GM12874 (cell line): ENCODE measurements around the gene FAM81A.

Experiments used
- CTCF ChIP-seq: IDR thresholded peaks from 2 replicates; pipeline ENCODE4 v1.5.1; 2011; ENCODE audit warnings: low read depth, mild to moderate bottlenecking, control low read depth, low read length, moderate library complexity; ENCODE audit not compliant: insufficient read depth

The FAM81A gene

GRCh38 chr15:59413577-59413976, 24.4 kb upstream of the FAM81A start:
- TF ChIP-seq CTCF: no peak

DNA sequence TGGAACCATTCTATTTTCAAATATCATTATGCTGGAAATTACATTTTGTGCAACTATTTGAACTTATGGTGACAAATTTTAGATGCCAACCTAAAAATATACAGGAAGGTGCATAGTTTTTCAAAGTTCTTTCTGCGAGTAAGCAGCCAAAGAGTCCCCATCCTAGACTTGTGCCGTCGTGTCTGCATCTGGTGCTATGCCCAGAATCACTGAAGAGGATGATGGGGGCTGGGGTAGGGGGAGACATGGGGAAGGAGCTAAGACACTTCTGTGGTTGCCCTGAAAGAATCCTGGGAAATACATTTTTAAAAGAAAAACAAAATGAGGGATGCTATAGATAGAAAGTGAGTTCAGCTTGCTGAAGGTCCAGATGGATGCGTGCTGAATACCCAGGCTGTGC, 21.2 kb upstream of the FAM81A start:
- TF ChIP-seq CTCF: no peak

DNA sequence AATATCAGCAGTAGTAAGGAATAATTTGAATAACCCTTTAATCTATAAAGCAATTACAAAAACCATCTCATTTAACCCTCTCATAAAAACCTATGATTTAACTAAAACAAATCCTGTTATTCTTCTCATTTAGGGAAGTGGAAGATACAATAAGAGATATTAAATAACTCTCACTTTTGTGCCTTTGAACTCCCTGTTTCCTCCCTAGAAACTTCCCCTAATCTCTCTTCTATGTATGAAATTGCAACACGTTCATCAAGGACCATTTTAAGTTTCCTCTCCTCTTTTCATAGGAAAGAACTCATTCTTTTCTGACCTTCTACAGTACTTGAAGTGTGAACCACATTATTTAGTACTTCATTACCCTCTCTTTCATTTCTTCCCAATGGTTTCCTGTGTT, 18.8 kb upstream of the FAM81A start:
- TF ChIP-seq CTCF: no peak

- no peak for TF ChIP-seq CTCF
These were observed 17.9 kb upstream of the FAM81A start for GRCh38 chr15:59420108-59420507.

DNA sequence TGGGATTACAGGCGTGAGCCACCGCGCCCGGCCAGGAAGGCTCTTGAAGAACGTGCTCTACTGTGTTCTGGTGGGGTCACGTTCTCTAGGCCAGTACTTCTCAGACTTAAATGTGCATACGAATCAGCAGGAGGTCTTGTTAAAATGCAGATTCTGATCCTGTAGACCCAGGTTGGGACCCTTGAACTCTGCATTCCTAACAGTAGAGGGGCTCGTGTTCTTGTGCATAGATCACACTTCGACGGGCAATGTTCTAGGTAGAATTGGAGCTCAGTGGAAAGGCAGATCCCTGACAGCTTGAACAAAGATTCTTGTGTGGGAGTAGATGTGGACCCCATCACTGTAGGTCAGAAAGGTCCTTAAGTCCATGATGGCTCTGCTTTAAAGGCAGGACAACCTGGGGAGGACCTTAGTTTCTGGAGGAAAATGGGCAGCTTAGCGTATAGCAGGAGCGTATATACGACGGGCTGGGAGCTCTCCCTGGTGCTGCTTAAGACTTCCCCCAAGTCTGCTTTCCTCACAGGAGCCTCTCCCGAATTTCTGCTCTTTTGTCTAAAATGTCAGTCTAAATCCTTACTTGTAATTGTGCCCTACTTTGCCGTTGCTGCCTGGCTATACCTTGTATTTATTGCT, 16.9 kb upstream of the FAM81A start:
- no peak for TF ChIP-seq CTCF

GRCh38 chr15:59424616-59425015, 13.4 kb upstream of the FAM81A start:
- no peak for TF ChIP-seq CTCF

- no peak for TF ChIP-seq CTCF
These were observed 5.6 kb upstream of the FAM81A start for GRCh38 chr15:59432389-59432788.
